HepG2 (cell line): Measurements from ENCODE around the gene DNAJB2. TPM values are rescaled to one million over a fixed set of nuclear protein-coding genes. Genes with fewer than 3 reads are reported as not detected.

Experiments
- BCL3 ChIP-seq: sonication (generic); formaldehyde crosslinking; IDR thresholded peaks from 2 replicates; pipeline ENCODE4 v1.5.1; 2020; ENCODE audit warnings: mild to moderate bottlenecking, missing genetic modification reagents, moderate library complexity
- HNF1B ChIP-seq: sonication (generic); formaldehyde crosslinking; IDR thresholded peaks from 2 replicates; pipeline ENCODE4 v1.5.1; 2020; ENCODE audit warnings: mild to moderate bottlenecking, moderate library complexity, missing genetic modification reagents
- IKZF5 ChIP-seq: IDR thresholded peaks from 2 replicates; pipeline ENCODE4 v1.6.1; 2018; ENCODE audit warnings: missing genetic modification reagents, mild to moderate bottlenecking, missing compliant biosample characterization
- IRF2 ChIP-seq: IDR thresholded peaks from 2 replicates; pipeline ENCODE4 v1.6.1; 2018; ENCODE audit warnings: missing genetic modification reagents, missing compliant biosample characterization
- ISX ChIP-seq: sonication (generic); formaldehyde crosslinking; conservative IDR thresholded peaks from 2 replicates; pipeline ENCODE4 v1.5.0; 2020; ENCODE audit warnings: missing genetic modification reagents
- KDM6A ChIP-seq: IDR thresholded peaks from 2 replicates; pipeline ENCODE4 v1.6.1; 2016; ENCODE audit warnings: low read depth
- NFATC3 ChIP-seq: sonication (generic); formaldehyde crosslinking; IDR thresholded peaks from 2 replicates; pipeline ENCODE4 v1.5.1; 2020; ENCODE audit warnings: mild to moderate bottlenecking, missing genetic modification reagents
- NFYB ChIP-seq: sonication (generic); formaldehyde crosslinking; IDR thresholded peaks from 2 replicates; pipeline ENCODE4 v1.4.0; 2020; ENCODE audit warnings: missing genetic modification reagents
- PHF21A ChIP-seq: sonication (generic); formaldehyde crosslinking; IDR thresholded peaks from 2 replicates; pipeline ENCODE4 v1.5.0; 2020; ENCODE audit warnings: mild to moderate bottlenecking, missing genetic modification reagents
- RFX5 ChIP-seq: IDR thresholded peaks from 2 replicates; pipeline ENCODE4 v1.6.1; 2011; ENCODE audit warnings: low read depth, low read length, improper control_type of control experiment
- TFE3 ChIP-seq: IDR thresholded peaks from 2 replicates; pipeline ENCODE4 v1.6.1; 2016
- ZBTB7B ChIP-seq: sonication (generic); formaldehyde crosslinking; IDR thresholded peaks from 2 replicates; pipeline ENCODE4 v1.4.0; 2020; ENCODE audit warnings: missing genetic modification reagents
- ZNF180 ChIP-seq: sonication (generic); formaldehyde crosslinking; IDR thresholded peaks from 2 replicates; pipeline ENCODE4 v1.4.0; 2020; ENCODE audit warnings: low read depth, missing genetic modification reagents, borderline replicate concordance
- ZNF326 ChIP-seq: sonication (generic); formaldehyde crosslinking; IDR thresholded peaks from 2 replicates; pipeline ENCODE4 v1.4.0; 2020; ENCODE audit warnings: missing genetic modification reagents, borderline replicate concordance
- ZNF382 ChIP-seq: sonication (generic); formaldehyde crosslinking; IDR thresholded peaks from 2 replicates; pipeline ENCODE4 v1.5.0; 2020; ENCODE audit warnings: missing genetic modification reagents, mild to moderate bottlenecking, borderline replicate concordance
- ZNF44 ChIP-seq: sonication (generic); formaldehyde crosslinking; IDR thresholded peaks from 2 replicates; pipeline ENCODE4 v1.5.1; 2020; ENCODE audit warnings: mild to moderate bottlenecking, missing genetic modification reagents
- ZNF607 ChIP-seq: sonication (generic); formaldehyde crosslinking; IDR thresholded peaks from 2 replicates; pipeline ENCODE4 v1.5.1; 2020; ENCODE audit warnings: missing genetic modification reagents, mild to moderate bottlenecking, borderline replicate concordance
- ZNF784 ChIP-seq: sonication (generic); formaldehyde crosslinking; IDR thresholded peaks from 2 replicates; pipeline ENCODE4 v1.5.1; 2020; ENCODE audit warnings: missing genetic modification reagents, mild to moderate bottlenecking, borderline replicate concordance
- polyA plus RNA-seq, 8 experiments: library from polyadenylated mRNA; depleted of rRNA in 3 of 8; stranded (reverse) in 7 of 8; unstranded in 1 of 8; fragments of >200 nt; fragmentation: Illumina TruSeq in 4 of 8; extraction: Trizol in 4 of 8; gene quantifications; 2 replicates each; pipeline versions ENCODE4 v1.2.1 to v1.2.3, GENCODE V29; 2011 to 2016; ENCODE audit warnings: low read depth in 4 of 8, missing spikeins in 1 of 8, mixed read lengths in 1 of 8; ENCODE audit not compliant: insufficient read depth in 1 of 8
- total RNA-seq, 5 experiments: library from RNA; depleted of rRNA; stranded (reverse); fragments of >200 nt; fragmentation: Illumina TruSeq; extraction: Trizol; gene quantifications; 2 replicates each; pipeline ENCODE4 v1.2.3, GENCODE V29; 2016; ENCODE audit warnings: low read depth in 1 of 5
- TF ChIP-seq, protein P1 (sequence below): sonication (generic); formaldehyde crosslinking; IDR thresholded peaks from 2 replicates; pipeline ENCODE4 v1.9.0; 2021; ENCODE audit warnings: missing genetic modification reagents, borderline replicate concordance
- TF ChIP-seq, protein P2 (sequence below): IDR thresholded peaks from 2 replicates; pipeline ENCODE4 v1.6.1; 2016; ENCODE audit warnings: control low read depth

Gene DNAJB2
- total and polyA plus RNA-seq, 2 of the 13 experiments (the other 11 are each of a cell fraction or from before 2014, with no cell fraction given) = 21.3 to 31.1 TPM

GRCh38 chr2:219245148-219245898, 33.8 kb upstream of the DNAJB2 start, which contains the start of the genes GLB1L and STK16 (continued):
- TF ChIP-seq BCL3 (CRISPR knock-in tag) (peak; percentile 99), ZNF326 (CRISPR knock-in tag) (no peak), ZNF180 (CRISPR knock-in tag) (0 out of 2 replicates have a peak, but pooled peaks have one; percentile 16), HNF1B (CRISPR knock-in tag) (peak; percentile 98), KDM6A (CRISPR knock-in tag) (peak; percentile 19; the same call in 1 of the 2 replicates), NFYB (CRISPR knock-in tag) (peak; percentile 9), ZNF607 (CRISPR knock-in tag) (peak; percentile 95), ZNF382 (no peak), IRF2 (peak; percentile 97), RFX5 (peak; percentile 55; the same call in 1 of the 2 replicates), PHF21A (CRISPR knock-in tag) (peak; percentile 93), IKZF5 (CRISPR knock-in tag) (peak; percentile 94), ISX (CRISPR knock-in tag) (no peak; the same call in 1 of the 2 replicates), TFE3 (peak; percentile 63), ZNF784 (CRISPR knock-in tag) (peak; percentile 99), NFATC3 (CRISPR knock-in tag) (peak; percentile 96; the same call in 1 of the 2 replicates), ZNF44 (CRISPR knock-in tag) (0 out of 2 replicates have a peak, but pooled peaks have one; percentile 68), ZBTB7B (peak; percentile 55; the same call in 1 of the 2 replicates)
- TF ChIP-seq, protein P1, sequence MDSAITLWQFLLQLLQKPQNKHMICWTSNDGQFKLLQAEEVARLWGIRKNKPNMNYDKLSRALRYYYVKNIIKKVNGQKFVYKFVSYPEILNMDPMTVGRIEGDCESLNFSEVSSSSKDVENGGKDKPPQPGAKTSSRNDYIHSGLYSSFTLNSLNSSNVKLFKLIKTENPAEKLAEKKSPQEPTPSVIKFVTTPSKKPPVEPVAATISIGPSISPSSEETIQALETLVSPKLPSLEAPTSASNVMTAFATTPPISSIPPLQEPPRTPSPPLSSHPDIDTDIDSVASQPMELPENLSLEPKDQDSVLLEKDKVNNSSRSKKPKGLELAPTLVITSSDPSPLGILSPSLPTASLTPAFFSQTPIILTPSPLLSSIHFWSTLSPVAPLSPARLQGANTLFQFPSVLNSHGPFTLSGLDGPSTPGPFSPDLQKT (CRISPR knock-in tag) = peak; percentile 43; the same call in 1 of the 2 replicates
- TF ChIP-seq, protein P2, sequence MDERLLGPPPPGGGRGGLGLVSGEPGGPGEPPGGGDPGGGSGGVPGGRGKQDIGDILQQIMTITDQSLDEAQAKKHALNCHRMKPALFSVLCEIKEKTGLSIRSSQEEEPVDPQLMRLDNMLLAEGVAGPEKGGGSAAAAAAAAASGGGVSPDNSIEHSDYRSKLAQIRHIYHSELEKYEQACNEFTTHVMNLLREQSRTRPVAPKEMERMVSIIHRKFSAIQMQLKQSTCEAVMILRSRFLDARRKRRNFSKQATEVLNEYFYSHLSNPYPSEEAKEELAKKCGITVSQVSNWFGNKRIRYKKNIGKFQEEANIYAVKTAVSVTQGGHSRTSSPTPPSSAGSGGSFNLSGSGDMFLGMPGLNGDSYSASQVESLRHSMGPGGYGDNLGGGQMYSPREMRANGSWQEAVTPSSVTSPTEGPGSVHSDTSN = no peak
